ENCODE results near the gene XAF1. TPM values are rescaled to one million over a fixed set of nuclear protein-coding genes. Genes with fewer than 3 reads are reported as not detected.

XAF1 gene
- total and polyA plus RNA-seq, 9 donors: 33.3 to 111 (median 81.4) TPM

DNA sequence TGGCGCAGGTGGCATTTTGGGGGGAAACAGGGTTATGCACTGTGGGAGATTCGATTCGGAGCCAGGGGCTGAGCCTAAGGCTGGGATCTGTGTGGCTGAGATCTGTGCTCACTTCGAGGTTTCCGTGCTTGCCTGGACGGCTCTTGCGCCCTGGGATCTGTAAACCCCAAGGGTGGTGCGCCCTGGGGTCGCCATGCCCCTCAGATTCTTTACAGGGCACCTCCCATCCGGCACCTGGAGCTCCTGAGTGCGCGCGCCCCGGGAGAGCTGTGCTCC is 43.1 kb upstream of the XAF1 start:
- 17 to 19% (median 17%) methylated on average over 9 to 14 of the region's 14 CpGs for WGBS, 3 donors

DNA sequence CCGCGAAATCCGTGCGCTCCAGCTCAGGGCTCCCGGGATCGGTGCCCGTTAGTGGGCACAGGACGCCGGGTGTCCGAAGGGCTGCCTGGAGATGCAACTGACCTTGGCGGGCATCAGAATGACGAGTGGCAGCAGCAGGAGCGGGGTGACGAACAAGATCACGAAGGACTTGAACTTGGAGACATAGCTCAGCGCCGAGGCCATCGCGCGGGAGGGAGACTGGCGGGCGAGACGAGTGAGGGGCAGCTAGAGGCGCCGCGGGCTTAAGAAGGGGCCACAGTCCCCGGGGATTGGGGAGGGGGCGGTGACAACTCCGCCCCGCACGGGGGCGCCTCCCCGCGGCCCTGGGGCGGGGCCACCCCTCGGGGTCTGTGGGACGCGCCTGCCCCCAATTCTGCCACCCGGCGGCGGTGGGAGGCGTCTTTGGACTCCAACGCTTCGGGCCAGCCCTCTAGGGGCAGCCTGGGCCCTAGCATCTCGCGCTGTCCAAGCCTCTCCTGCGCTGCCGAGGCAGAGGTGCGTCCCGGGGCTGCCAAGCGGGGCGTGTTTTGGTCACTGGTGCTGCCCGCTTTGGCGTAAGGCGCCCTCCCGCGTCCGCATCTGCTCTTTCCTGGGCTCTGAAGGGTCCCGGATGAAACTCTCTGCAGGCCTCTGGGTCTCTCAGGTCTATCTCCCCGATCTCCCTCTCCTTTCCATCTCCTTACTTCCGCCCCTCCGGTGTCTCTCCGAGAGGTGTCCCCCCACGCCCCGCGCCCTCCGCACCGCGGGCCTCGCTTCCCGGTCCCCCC is 42.5 kb upstream of the XAF1 start, which contains the start of gene SLC13A5:
TSS of gene SLC13A5 (minus strand) at position 240 of the 788 bp plus-strand sequence. CDS start at position 204, 36 bp downstream.
- DNase-seq: peak; percentile 44 to 71 (median 63)
- TF ChIP-seq, protein P1, sequence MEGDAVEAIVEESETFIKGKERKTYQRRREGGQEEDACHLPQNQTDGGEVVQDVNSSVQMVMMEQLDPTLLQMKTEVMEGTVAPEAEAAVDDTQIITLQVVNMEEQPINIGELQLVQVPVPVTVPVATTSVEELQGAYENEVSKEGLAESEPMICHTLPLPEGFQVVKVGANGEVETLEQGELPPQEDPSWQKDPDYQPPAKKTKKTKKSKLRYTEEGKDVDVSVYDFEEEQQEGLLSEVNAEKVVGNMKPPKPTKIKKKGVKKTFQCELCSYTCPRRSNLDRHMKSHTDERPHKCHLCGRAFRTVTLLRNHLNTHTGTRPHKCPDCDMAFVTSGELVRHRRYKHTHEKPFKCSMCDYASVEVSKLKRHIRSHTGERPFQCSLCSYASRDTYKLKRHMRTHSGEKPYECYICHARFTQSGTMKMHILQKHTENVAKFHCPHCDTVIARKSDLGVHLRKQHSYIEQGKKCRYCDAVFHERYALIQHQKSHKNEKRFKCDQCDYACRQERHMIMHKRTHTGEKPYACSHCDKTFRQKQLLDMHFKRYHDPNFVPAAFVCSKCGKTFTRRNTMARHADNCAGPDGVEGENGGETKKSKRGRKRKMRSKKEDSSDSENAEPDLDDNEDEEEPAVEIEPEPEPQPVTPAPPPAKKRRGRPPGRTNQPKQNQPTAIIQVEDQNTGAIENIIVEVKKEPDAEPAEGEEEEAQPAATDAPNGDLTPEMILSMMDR (IDR thresholded peaks at IDR 0.05): peak in 2 of 3 donors; percentile 9 to 24
- TF ChIP-seq POLR2A (IDR thresholded peaks at IDR 0.05): no peak
- H3K27me3 ChIP-seq: no peaks in the 10 kb centered on the region

More for the DNA sequence above, 43.1 kb upstream of the XAF1 start:
- no peaks in the 10 kb centered on the region for H3K36me3 ChIP-seq
- H3K27me3 ChIP-seq: no peaks in the 10 kb centered on the region
- intact Hi-C loops (cut with DNase I): loop anchor here in 1 of 4 donors (5.0 kb wide), 1 partner anchor 45 kb away; the partner anchor contains the start of gene XAF1
- no peaks in the 10 kb centered on the region for H3K9me3 ChIP-seq
- H3K4me3 ChIP-seq: no peak overlapping the region
- no peak for TF ChIP-seq EP300 (IDR thresholded peaks at IDR 0.05)
- TF ChIP-seq, protein P1 (IDR thresholded peaks at IDR 0.05): no peak
- no peak for TF ChIP-seq POLR2A (IDR thresholded peaks at IDR 0.05)
- H3K4me1 ChIP-seq (ENCODE audit: insufficient read depth): peaks cover 21% of the 10 kb centered on the region
- no peak for DNase-seq
- no peak overlapping the region for H3K27ac ChIP-seq

DNA sequence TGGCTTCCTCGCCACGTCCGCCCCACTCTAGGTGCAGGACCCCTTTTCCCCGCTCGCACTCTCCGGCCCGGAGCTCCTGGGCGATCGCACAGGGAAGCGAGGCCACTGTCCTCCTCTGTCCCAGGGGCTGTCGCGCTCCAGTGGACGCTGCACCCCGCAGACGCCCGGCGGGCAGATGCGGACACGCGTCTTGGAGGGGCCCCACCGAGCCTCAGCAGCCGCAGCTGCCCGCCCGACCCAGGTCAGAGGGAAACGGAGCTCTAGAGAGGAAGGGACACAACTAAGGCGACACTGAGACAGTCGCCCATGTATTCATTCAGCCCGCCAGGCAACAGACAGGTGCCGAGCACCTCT is 42.0 kb upstream of the XAF1 start:
- intact Hi-C loops (cut with DNase I): loop anchor here in 1 of 4 donors (5.0 kb wide), 1 partner anchor 43 kb away; the partner anchor contains the start of gene XAF1
- no peak overlapping the region for H3K4me3 ChIP-seq
- no peaks in the 10 kb centered on the region for H3K27me3 ChIP-seq
- no peak for DNase-seq
- H3K27ac ChIP-seq: no peak overlapping the region
- H3K36me3 ChIP-seq: no peaks in the 10 kb centered on the region
- WGBS, 3 donors: 26 to 38% (median 37%) methylated on average over 29 of the region's 29 CpGs
- H3K4me1 ChIP-seq (ENCODE audit: insufficient read depth): peaks cover 21% of the 10 kb centered on the region
- TF ChIP-seq, protein P1 (IDR thresholded peaks at IDR 0.05): no peak
- TF ChIP-seq POLR2A (IDR thresholded peaks at IDR 0.05): no peak
- no peak for TF ChIP-seq EP300 (IDR thresholded peaks at IDR 0.05)
- no peaks in the 10 kb centered on the region for H3K9me3 ChIP-seq

More for the DNA sequence above, 42.5 kb upstream of the XAF1 start, which contains the start of gene SLC13A5:
- H3K9me3 ChIP-seq: no peaks in the 10 kb centered on the region
- no peak within 1 kb of the TSS for H3K27ac ChIP-seq
- peaks cover 21% of the 10 kb centered on the region for H3K4me1 ChIP-seq (ENCODE audit: insufficient read depth)
- peak within 1 kb of the TSS; percentile 26 for H3K4me3 ChIP-seq
- WGBS, 3 donors: 1 to 2% (median 2%) methylated on average over 53 to 71 of the region's 71 CpGs
- H3K36me3 ChIP-seq: no peaks in the 10 kb centered on the region
- intact Hi-C loops (cut with DNase I): loop anchor here in 1 of 4 donors (5.0 kb wide), 1 partner anchor 44 kb away; the partner anchor contains the start of gene XAF1

DNA sequence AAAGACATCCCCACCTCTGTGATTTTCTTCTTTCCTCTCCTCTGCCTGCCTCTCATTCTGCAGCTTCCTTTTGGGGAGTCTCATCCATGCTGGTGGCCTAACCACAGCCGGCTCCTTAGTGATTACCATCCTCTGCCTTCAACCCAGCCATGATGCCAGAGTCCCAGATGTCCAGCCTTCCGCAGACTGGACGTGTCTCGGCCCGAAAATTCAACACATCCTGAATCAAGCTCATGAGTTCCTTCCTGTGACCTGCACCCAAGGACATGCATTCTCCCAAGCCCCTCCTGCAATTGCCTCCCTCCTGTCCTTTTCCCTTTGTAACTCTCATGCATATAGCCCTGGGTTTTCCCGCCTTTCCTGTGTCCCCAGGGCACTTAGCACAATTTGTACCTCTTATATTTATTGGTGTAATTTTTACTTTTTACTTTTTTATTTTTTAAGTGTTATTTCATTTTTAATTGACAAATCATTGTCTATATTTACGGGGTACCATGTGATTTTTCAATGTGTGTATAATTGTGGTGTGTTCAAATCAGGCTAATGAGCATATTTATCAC is 41.5 kb upstream of the XAF1 start:
- 71 to 91% (median 82%) methylated on average over 7 of the region's 7 CpGs for WGBS, 3 donors

More for the DNA sequence above, 41.5 kb upstream of the XAF1 start:
- no peak overlapping the region for H3K4me3 ChIP-seq
- no peaks in the 10 kb centered on the region for H3K27me3 ChIP-seq
- no peak for DNase-seq
- no peak overlapping the region for H3K27ac ChIP-seq
- intact Hi-C loops (cut with DNase I): loop anchor here in 1 of 4 donors (5.0 kb wide), 1 partner anchor 43 kb away; the partner anchor contains the start of gene XAF1
- TF ChIP-seq POLR2A (IDR thresholded peaks at IDR 0.05) (no peak), EP300 (IDR thresholded peaks at IDR 0.05) (no peak)
- TF ChIP-seq, protein P1 (IDR thresholded peaks at IDR 0.05): no peak
- no peaks in the 10 kb centered on the region for H3K36me3 ChIP-seq
- H3K9me3 ChIP-seq: no peaks in the 10 kb centered on the region
- H3K4me1 ChIP-seq (ENCODE audit: insufficient read depth): peaks cover 21% of the 10 kb centered on the region
